GM20000 (cell line): ENCODE measurements around the gene DHDDS.

Experiments
- DNase-seq: peaks from one replicate; pipeline ENCODE4 v3.0.0; 2012; ENCODE audit warnings: low spot score
- CTCF ChIP-seq: IDR thresholded peaks from 2 replicates; pipeline ENCODE4 v1.5.1; 2012; ENCODE audit warnings: mild to moderate bottlenecking, control low read depth; ENCODE audit errors: extremely low read depth, missing control alignments

The DHDDS gene

DNA sequence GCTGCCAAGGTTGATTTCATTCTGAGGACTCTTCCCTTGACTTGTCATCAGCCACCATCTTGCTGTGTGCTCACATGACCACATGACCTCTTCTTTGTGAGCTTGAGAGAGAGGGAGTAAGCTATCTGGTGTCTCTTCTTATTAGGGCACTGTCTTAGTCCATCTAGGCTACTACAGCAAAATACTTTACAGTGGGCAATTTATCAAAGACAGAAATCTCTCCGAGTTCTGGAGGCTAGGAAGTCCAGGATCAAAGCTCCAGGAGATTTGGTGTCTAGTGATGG lies 85.6 kb downstream of the DHDDS start:
- TF ChIP-seq CTCF: no peak

DNA sequence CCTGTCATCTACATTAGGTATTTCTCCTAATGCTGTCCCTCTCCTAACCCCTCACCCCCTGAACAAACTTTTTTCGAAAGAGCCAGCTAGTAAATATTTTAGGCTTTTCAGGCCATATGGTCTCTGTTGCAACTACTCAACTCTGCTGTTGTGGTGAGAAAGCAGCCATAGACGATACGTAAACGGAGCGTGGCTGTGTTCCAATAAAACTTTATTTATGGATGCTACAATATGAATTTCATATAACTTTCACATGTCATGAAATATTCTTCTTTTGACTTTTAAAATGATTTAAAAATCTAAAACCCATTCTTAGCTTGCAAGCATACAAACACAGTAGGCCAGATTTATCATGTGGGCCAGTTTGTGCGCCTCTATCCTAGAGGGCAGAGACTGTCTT lies 86.2 kb downstream of the DHDDS start:
- no peak for DNase-seq
- no peak for TF ChIP-seq CTCF

More for the DNA sequence above, 85.6 kb downstream of the DHDDS start:
- no peak for DNase-seq

DNA sequence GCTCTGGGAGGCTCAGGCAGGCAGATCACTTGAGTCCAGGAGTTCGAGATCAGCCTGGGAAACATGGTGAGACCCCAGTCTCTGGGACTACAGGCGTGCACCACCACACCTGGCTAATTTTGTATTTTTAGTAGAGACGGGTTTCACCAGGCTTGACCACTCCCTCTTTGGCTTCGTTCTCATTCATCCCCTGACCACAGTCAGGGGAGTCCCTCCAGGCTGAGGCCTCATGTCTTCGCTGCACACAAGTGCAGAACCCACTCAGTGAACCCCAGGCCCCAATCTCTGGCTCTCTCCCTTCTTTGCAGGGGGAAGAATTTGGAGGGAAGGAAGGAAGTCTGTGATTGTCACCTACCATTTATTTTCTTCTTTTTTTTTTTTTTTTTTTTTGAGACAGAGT lies 88.2 kb downstream of the DHDDS start:
- DNase-seq: no peak
- no peak for TF ChIP-seq CTCF
